Suprapubic skin (tissue), 3 donors: ENCODE data around the gene SIL1.

Source experiments
- POLR2AphosphoS5 ChIP-seq, 3 donors: sonication (generic); formaldehyde crosslinking; IDR thresholded peaks; one replicate each; pipeline ENCODE4 v1.6.1; 2017; ENCODE audit warnings: antibody characterized with exemption in 3 of 3
- TF ChIP-seq, protein P1 (sequence below), 2 donors: fragments of 200-600 bp in 1 of 2; fragments of 450-650 bp in 1 of 2; sonication (generic) in 1 of 2; IDR thresholded peaks; one replicate each; pipeline ENCODE4 v1.5.1; 2016 to 2019; ENCODE audit warnings: antibody characterized with exemption in 2 of 2, mild to moderate bottlenecking in 1 of 2, moderate library complexity in 1 of 2

DNA sequence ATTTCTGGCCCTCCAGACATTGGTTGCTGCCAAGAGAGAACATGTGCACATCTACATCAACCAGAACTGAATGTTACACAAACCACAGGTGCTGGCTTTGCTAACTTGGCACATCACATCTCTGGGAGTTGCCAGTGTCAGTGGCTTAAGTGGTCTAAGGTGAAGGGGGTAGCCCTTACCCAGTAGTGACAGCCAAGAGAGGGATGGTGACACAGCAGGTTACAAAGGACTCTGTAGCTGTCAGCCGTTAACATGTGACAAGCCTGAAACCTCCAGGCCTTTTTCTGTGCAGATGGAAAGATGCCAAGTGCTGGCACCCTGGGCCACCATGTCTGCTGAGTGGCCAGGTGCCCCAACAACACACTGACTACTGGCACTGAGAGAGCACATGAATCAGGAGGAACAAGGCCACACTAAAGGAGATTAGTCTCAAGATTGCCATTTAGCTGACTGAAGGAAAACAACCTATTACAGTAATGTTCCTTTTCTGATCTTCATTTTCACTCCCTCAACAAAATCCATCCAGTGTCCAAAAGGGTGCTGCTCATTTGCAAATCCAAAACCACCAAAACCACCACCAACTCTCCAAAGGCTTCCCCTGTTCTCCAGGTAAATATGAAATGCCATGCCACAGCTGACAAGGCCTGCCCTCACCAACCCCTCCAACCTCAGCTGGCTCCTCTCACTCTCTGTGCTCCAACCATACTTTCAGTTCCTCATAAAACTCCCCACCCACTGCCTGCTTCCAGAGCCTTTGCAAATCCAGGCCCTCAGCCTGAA lies 20.2 kb downstream of the SIL1 start:
- TF ChIP-seq, protein P1, sequence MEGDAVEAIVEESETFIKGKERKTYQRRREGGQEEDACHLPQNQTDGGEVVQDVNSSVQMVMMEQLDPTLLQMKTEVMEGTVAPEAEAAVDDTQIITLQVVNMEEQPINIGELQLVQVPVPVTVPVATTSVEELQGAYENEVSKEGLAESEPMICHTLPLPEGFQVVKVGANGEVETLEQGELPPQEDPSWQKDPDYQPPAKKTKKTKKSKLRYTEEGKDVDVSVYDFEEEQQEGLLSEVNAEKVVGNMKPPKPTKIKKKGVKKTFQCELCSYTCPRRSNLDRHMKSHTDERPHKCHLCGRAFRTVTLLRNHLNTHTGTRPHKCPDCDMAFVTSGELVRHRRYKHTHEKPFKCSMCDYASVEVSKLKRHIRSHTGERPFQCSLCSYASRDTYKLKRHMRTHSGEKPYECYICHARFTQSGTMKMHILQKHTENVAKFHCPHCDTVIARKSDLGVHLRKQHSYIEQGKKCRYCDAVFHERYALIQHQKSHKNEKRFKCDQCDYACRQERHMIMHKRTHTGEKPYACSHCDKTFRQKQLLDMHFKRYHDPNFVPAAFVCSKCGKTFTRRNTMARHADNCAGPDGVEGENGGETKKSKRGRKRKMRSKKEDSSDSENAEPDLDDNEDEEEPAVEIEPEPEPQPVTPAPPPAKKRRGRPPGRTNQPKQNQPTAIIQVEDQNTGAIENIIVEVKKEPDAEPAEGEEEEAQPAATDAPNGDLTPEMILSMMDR (IDR thresholded peaks at IDR 0.05): no peak
- TF ChIP-seq POLR2AphosphoS5 (IDR thresholded peaks at IDR 0.05): no peak
